ENCODE results near the gene RFX6.

DNA sequence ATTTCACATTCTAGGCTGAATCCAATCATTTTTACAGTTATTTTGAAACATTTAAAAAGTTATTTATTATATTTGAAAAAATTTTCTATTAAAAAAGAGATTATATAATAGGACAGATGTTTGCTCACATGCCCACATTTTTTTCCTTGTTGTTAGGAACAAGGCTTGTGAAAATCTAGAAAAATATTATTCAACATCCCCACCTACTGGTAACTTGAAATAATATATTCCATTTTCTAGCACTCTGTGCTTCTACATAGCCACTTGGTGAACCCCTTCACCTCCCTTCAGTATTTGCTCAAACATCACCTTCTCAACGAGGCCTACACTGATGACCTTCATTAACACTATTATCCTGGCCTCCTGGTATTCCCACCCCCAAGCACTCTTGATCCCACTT, 29.8 kb upstream of the RFX6 start:
- TF ChIP-seq, protein P1, sequence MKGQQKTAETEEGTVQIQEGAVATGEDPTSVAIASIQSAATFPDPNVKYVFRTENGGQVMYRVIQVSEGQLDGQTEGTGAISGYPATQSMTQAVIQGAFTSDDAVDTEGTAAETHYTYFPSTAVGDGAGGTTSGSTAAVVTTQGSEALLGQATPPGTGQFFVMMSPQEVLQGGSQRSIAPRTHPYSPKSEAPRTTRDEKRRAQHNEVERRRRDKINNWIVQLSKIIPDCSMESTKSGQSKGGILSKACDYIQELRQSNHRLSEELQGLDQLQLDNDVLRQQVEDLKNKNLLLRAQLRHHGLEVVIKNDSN (IDR thresholded peaks at IDR 0.05; ENCODE audit: borderline replicate concordance, low read depth): no peak
- TF ChIP-seq TCF12 (IDR thresholded peaks at IDR 0.05): no peak

All from SK-N-SH (cell line).